ENCODE data around the gene PPP1R14D. TPM values are rescaled to one million over a fixed set of nuclear protein-coding genes. Genes with fewer than 3 reads are reported as not detected.

PPP1R14D gene
- total RNA-seq, 2 experiments from 2014 or later, result not detected

- Mint-ChIP-seq H3K4me1 (peaks cover 6% of the 10 kb centered on the region), H3K27ac (no peak overlapping the region), H3K36me3 (no peaks in the 10 kb centered on the region), H3K27me3 (no peaks in the 10 kb centered on the region), H3K4me3 (no peak overlapping the region), H3K9me3 (no peaks in the 10 kb centered on the region)
- DNase-seq, result peak; percentile 80
Measured at GRCh38 chr15:40857601-40858341, 29.3 kb upstream of the PPP1R14D start.

- no peak overlapping the region for H3K4me3 Mint-ChIP-seq
- H3K27me3 Mint-ChIP-seq, result no peaks in the 10 kb centered on the region
- peaks cover 6% of the 10 kb centered on the region for H3K4me1 Mint-ChIP-seq
- no peak for DNase-seq
- no peaks in the 10 kb centered on the region for H3K36me3 Mint-ChIP-seq
- H3K9me3 Mint-ChIP-seq, result no peaks in the 10 kb centered on the region
- H3K27ac Mint-ChIP-seq, result no peak overlapping the region
Measured at GRCh38 chr15:40856746-40857145, 28.2 kb upstream of the PPP1R14D start.

- Mint-ChIP-seq H3K27ac (no peak overlapping the region), H3K9me3 (no peaks in the 10 kb centered on the region)
- no peak for DNase-seq
Measured at GRCh38 chr15:40855706-40856234, 27.3 kb upstream of the PPP1R14D start.

GRCh38 chr15:40854161-40854560, 25.7 kb upstream of the PPP1R14D start:
- H3K4me3 Mint-ChIP-seq, result no peak overlapping the region
- DNase-seq, result no peak
- H3K27ac Mint-ChIP-seq, result no peak overlapping the region
- H3K27me3 Mint-ChIP-seq, result no peaks in the 10 kb centered on the region
- peaks cover 3% of the 10 kb centered on the region for H3K4me1 Mint-ChIP-seq
- no peaks in the 10 kb centered on the region for H3K36me3 Mint-ChIP-seq
- no peaks in the 10 kb centered on the region for H3K9me3 Mint-ChIP-seq

More at GRCh38 chr15:40855706-40856234, 27.3 kb upstream of the PPP1R14D start:
- H3K4me1 Mint-ChIP-seq, result peaks cover 6% of the 10 kb centered on the region
- no peak overlapping the region for H3K4me3 Mint-ChIP-seq
- H3K27me3 Mint-ChIP-seq, result no peaks in the 10 kb centered on the region
- no peaks in the 10 kb centered on the region for H3K36me3 Mint-ChIP-seq

GRCh38 chr15:40853241-40853890, 24.9 kb upstream of the PPP1R14D start:
- Mint-ChIP-seq H3K9me3 (no peaks in the 10 kb centered on the region), H3K27ac (no peak overlapping the region), H3K27me3 (no peaks in the 10 kb centered on the region), H3K36me3 (no peaks in the 10 kb centered on the region), H3K4me1 (peaks cover 3% of the 10 kb centered on the region), H3K4me3 (no peak overlapping the region)
- no peak for DNase-seq

- no peaks in the 10 kb centered on the region for H3K27me3 Mint-ChIP-seq
- no peaks in the 10 kb centered on the region for H3K4me1 Mint-ChIP-seq
- no peak overlapping the region for H3K27ac Mint-ChIP-seq
Measured at GRCh38 chr15:40852529-40852928, 24.0 kb upstream of the PPP1R14D start.

GRCh38 chr15:40850576-40851112, 22.1 kb upstream of the PPP1R14D start:
- Mint-ChIP-seq H3K27me3 (peaks cover 4% of the 10 kb centered on the region), H3K27ac (no peak overlapping the region), H3K4me3 (no peak overlapping the region), H3K36me3 (no peaks in the 10 kb centered on the region), H3K9me3 (no peaks in the 10 kb centered on the region), H3K4me1 (peaks cover 10% of the 10 kb centered on the region)
- no peak for DNase-seq

More at GRCh38 chr15:40852529-40852928, 24.0 kb upstream of the PPP1R14D start:
- H3K36me3 Mint-ChIP-seq, result no peaks in the 10 kb centered on the region
- H3K9me3 Mint-ChIP-seq, result no peaks in the 10 kb centered on the region
- H3K4me3 Mint-ChIP-seq, result no peak overlapping the region
- no peak for DNase-seq

GRCh38 chr15:40847223-40847961, 18.9 kb upstream of the PPP1R14D start:
- Mint-ChIP-seq H3K4me1 (peaks cover 15% of the 10 kb centered on the region), H3K4me3 (no peak overlapping the region), H3K36me3 (no peaks in the 10 kb centered on the region), H3K9me3 (no peaks in the 10 kb centered on the region), H3K27ac (no peak overlapping the region), H3K27me3 (peaks cover 23% of the 10 kb centered on the region)
- no peak for DNase-seq

GRCh38 chr15:40846841-40847222, 18.3 kb upstream of the PPP1R14D start:
- DNase-seq, result no peak
- no peak overlapping the region for H3K4me3 Mint-ChIP-seq
- H3K36me3 Mint-ChIP-seq, result no peaks in the 10 kb centered on the region
- H3K27ac Mint-ChIP-seq, result no peak overlapping the region
- peaks cover 23% of the 10 kb centered on the region for H3K27me3 Mint-ChIP-seq
- peaks cover 15% of the 10 kb centered on the region for H3K4me1 Mint-ChIP-seq
- H3K9me3 Mint-ChIP-seq, result no peaks in the 10 kb centered on the region

- Mint-ChIP-seq H3K9me3 (no peaks in the 10 kb centered on the region), H3K4me1 (peaks cover 15% of the 10 kb centered on the region), H3K27me3 (peaks cover 23% of the 10 kb centered on the region), H3K27ac (no peak overlapping the region), H3K4me3 (no peak overlapping the region), H3K36me3 (no peaks in the 10 kb centered on the region)
- no peak for DNase-seq
Measured at GRCh38 chr15:40845511-40846284, 17.2 kb upstream of the PPP1R14D start.

- H3K4me1 Mint-ChIP-seq, result peaks cover 15% of the 10 kb centered on the region
- H3K27me3 Mint-ChIP-seq, result peaks cover 23% of the 10 kb centered on the region
- DNase-seq, result no peak
- no peaks in the 10 kb centered on the region for H3K9me3 Mint-ChIP-seq
- H3K27ac Mint-ChIP-seq, result no peak overlapping the region
- H3K36me3 Mint-ChIP-seq, result no peaks in the 10 kb centered on the region
- H3K4me3 Mint-ChIP-seq, result peak overlapping the region; percentile 83
Measured at GRCh38 chr15:40845036-40845435, 16.5 kb upstream of the PPP1R14D start.

- Mint-ChIP-seq H3K4me1 (peaks cover 15% of the 10 kb centered on the region), H3K4me3 (peak overlapping the region; percentile 83), H3K27ac (no peak overlapping the region), H3K9me3 (no peaks in the 10 kb centered on the region), H3K36me3 (no peaks in the 10 kb centered on the region), H3K27me3 (peaks cover 23% of the 10 kb centered on the region)
- DNase-seq, result peak; percentile 39
Measured at GRCh38 chr15:40844696-40845030, 16.2 kb upstream of the PPP1R14D start.

- H3K4me1 Mint-ChIP-seq, result peaks cover 15% of the 10 kb centered on the region
- peak within 1 kb of the TSS; percentile 83 for H3K4me3 Mint-ChIP-seq
- peaks cover 23% of the 10 kb centered on the region for H3K27me3 Mint-ChIP-seq
- DNase-seq, result peak; percentile 77
- H3K36me3 Mint-ChIP-seq, result no peaks in the 10 kb centered on the region
- no peak within 1 kb of the TSS for H3K27ac Mint-ChIP-seq
- H3K9me3 Mint-ChIP-seq, result no peaks in the 10 kb centered on the region
Measured at GRCh38 chr15:40843885-40844695, 15.6 kb upstream of the PPP1R14D start, which contains the start of gene SPINT1. Gene SPINT1 (plus strand): TSS chr15:40844048. CDS start chr15:40844555, 507 bp downstream.
